ENCODE measurements around the gene ACOT6.
"Not testable (repeated sequence)": the region's sequence is repeated elsewhere in the genome, so short reads cannot be mapped to it uniquely, and the experiment has no call there.

ACOT6 gene

GRCh38 chr14:73612339-73613045 is at the start of gene ACOT6:
Gene ACOT6, plus strand, starts transcription at chr14:73612517. Its CDS starts 55 bp downstream, at chr14:73612572.
- peak; percentile 47 to 55 for DNase-seq (ENCODE audit: low read depth in 2 of 2)

- not testable (repeated sequence) for DNase-seq (ENCODE audit: low read depth in 2 of 2)
Measured at GRCh38 chr14:73562696-73563095, 49.6 kb upstream of the ACOT6 start.

GRCh38 chr14:73566431-73566830 is 45.9 kb upstream of the ACOT6 start:
- not testable (repeated sequence) for DNase-seq (ENCODE audit: low read depth in 2 of 2)

- DNase-seq (ENCODE audit: low read depth in 2 of 2), result not testable (repeated sequence)
Measured at GRCh38 chr14:73566935-73567334, 45.4 kb upstream of the ACOT6 start.

GRCh38 chr14:73567358-73567757 is 45.0 kb upstream of the ACOT6 start:
- no peak for DNase-seq (ENCODE audit: low read depth in 2 of 2)

- DNase-seq (ENCODE audit: low read depth in 2 of 2), result peak in 1 of 2 donors; percentile 19
Measured at GRCh38 chr14:73567951-73568885, 44.1 kb upstream of the ACOT6 start.

GRCh38 chr14:73568886-73569184 is 43.5 kb upstream of the ACOT6 start:
- not testable (repeated sequence) for DNase-seq (ENCODE audit: low read depth in 2 of 2)

GRCh38 chr14:73569185-73569958 is 42.9 kb upstream of the ACOT6 start, which contains the start of gene ACOT2:
Gene ACOT2, plus strand, starts transcription at chr14:73569213. Its CDS starts 28 bp downstream, at chr14:73569241.
- peak; percentile 73 to 81 for DNase-seq (ENCODE audit: low read depth in 2 of 2)

GRCh38 chr14:73570913-73571312 is 41.4 kb upstream of the ACOT6 start:
- peak in 1 of 2 donors; percentile 54 for DNase-seq (ENCODE audit: low read depth in 2 of 2)

GRCh38 chr14:73573034-73573433 is 39.3 kb upstream of the ACOT6 start:
- DNase-seq (ENCODE audit: low read depth in 2 of 2), result not testable (repeated sequence)

GRCh38 chr14:73573740-73574139 is 38.6 kb upstream of the ACOT6 start:
- not testable (repeated sequence) for DNase-seq (ENCODE audit: low read depth in 2 of 2)

GRCh38 chr14:73574251-73574650 is 38.1 kb upstream of the ACOT6 start:
- DNase-seq (ENCODE audit: low read depth in 2 of 2), result not testable (repeated sequence)

GRCh38 chr14:73576391-73576790 is 35.9 kb upstream of the ACOT6 start:
- no peak for DNase-seq (ENCODE audit: low read depth in 2 of 2)

- DNase-seq (ENCODE audit: low read depth in 2 of 2), result not testable (repeated sequence)
Measured at GRCh38 chr14:73577214-73577613, 35.1 kb upstream of the ACOT6 start.

GRCh38 chr14:73582102-73582979 is 30.0 kb upstream of the ACOT6 start:
- not testable (repeated sequence) for DNase-seq (ENCODE audit: low read depth in 2 of 2)

GRCh38 chr14:73588695-73589094 is 23.6 kb upstream of the ACOT6 start:
- DNase-seq (ENCODE audit: low read depth in 2 of 2), result no peak

GRCh38 chr14:73589116-73589515 is 23.2 kb upstream of the ACOT6 start:
- no peak for DNase-seq (ENCODE audit: low read depth in 2 of 2)

- DNase-seq (ENCODE audit: low read depth in 2 of 2), result not testable (repeated sequence)
Measured at GRCh38 chr14:73590673-73591004, 21.7 kb upstream of the ACOT6 start.

GRCh38 chr14:73591690-73592449 is 20.4 kb upstream of the ACOT6 start, which contains the start of gene ACOT4:
Gene ACOT4, plus strand, starts transcription at chr14:73591873. Its CDS starts 87 bp downstream, at chr14:73591960.
- DNase-seq (ENCODE audit: low read depth in 2 of 2), result peak in 1 of 2 donors; percentile 5

GRCh38 chr14:73594491-73594890 is 17.8 kb upstream of the ACOT6 start:
- no peak for DNase-seq (ENCODE audit: low read depth in 2 of 2)
